Activated T-cell treated with anti-CD3 and anti-CD28 coated beads, Interleukin-2, amount 50 U/mL, for 48 hours (primary cell): Measurements from ENCODE around the gene NEDD8.

Source experiments
- DNase-seq, 2 experiments: peaks; one replicate each; pipeline ENCODE4 v3.0.0-alpha.2; 2020

NEDD8 gene

DNA sequence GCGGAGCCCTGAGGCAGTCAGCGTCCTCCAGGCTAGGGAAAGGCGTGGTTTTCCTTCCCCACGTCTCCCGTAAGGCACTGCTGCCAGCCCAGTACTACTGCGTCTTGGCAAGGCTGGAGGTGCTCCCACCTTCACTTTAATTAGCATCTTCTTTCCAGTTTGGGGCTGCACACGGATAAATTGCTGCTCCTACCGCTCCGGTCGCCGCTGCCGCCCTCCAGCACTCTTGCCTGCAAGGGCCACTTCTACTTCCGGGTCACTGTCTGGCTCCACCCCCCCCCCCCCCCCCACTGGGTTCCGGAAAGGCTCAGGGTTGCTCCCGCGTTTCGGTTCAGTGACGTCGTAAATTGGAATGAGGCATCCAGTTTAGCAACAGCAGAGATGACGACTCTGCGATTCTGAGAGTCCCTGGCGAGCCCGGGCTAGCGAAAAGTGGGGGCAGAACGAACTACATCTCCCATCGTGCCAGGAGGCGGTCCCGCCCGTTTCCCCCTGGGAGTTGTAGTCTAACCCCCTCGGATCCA lies at the start of gene NEDD8:
NEDD8 (minus strand) TSS at position 247 of the 524 bp plus-strand sequence; CDS start at position 147, 100 bp downstream.
- DNase-seq = peak; percentile 93

GRCh38 chr14:24281636-24282035 lies 49.5 kb upstream of the NEDD8 start:
- no peak for DNase-seq

- no peak for DNase-seq
Measured at GRCh38 chr14:24280797-24281460, 48.8 kb upstream of the NEDD8 start.

- peak; percentile 65 to 68 for DNase-seq
Measured at GRCh38 chr14:24279301-24280186, 47.4 kb upstream of the NEDD8 start.

GRCh38 chr14:24278424-24278823 lies 46.3 kb upstream of the NEDD8 start:
- no peak for DNase-seq

GRCh38 chr14:24277606-24278321 lies 45.6 kb upstream of the NEDD8 start:
- DNase-seq = peak in 1 of 2 experiments; percentile 39

DNA sequence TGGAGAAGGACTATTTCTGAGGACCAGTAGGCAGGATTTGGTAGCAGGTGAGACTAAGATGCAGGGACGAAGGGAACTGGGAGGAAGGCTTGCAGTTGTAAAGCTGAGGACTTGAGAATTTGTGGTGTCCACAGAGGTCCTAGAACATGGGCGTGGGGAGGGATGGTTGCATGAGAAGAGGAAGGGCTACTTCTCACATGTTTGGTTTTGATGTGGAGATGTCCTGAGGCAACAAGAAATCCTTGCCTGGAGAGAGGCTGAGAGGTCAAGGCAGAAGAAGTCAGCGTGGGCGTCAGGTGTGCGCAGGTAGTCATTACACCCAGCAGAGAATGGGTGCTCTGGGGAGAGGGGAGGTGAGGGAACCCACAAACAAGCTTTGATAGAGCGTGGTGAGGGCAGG lies 44.9 kb upstream of the NEDD8 start:
- DNase-seq = no peak

DNA sequence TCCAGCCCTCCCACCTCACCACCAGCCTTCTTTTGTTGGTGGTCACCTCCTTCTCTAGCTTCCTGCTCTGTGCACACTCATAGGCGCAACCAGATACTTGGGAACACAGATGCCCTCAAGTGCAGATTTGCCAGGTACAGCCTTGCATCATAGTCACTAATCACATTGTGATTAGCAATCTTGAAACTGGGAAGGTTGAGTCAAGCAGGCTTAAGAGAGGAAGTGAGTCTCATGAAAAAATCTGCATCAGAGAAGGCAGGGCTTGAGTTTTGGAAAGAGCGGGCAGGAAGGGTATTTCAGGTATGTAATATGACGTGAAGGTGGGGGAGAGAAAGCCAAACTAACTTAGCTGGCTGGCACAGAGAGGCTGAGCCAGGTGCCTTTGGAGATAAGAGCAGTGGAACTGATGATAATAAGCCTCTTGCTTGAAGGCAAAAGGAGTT lies 42.0 kb upstream of the NEDD8 start:
- DNase-seq = peak; percentile 61 to 67

DNA sequence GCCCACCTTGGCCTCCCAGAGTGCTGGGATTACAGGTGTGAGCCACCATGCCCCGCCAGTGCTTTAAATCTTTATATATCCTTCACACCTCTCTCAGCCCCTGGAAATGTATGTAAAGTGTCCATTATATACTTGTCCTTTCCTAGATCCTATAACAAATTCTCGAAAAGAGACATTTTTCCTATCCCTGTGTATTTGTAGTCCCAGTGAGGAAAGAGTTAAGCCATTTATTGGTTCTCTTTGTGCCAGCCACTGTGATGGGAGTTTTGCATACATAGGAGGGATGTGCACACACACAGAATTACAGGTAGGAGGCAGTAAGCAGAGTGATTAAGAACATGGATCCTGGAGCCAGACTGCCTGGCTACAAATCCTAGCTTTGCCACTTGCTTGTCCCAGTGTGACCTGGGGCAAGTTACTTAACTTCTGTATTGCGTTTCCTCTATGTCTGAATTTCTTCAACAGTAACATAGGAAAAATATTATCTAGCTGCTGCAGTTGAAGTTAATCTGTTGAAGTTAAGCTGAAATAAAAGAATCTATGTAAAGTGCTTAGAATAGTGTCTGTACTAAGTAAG lies 41.3 kb upstream of the NEDD8 start:
- no peak for DNase-seq

DNA sequence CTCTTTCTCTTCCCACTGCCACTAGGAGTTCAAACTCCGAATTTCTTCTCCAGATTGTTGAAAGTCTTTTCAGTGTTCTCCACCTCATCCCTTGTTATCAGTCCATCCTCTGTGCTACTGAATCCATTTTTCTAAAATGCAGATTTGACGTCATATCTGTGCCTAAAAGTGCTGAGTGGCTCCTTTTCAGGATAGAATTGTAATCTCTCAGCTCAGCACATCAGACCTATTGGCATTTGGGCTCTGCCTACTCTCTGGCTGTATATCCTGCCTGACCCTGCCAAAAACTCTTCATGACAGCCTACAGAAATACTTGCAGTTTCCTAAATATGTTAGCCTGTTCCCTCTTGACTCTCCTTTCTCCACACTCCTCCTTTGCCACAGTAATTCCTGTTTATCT lies 40.3 kb upstream of the NEDD8 start:
- DNase-seq = no peak

DNA sequence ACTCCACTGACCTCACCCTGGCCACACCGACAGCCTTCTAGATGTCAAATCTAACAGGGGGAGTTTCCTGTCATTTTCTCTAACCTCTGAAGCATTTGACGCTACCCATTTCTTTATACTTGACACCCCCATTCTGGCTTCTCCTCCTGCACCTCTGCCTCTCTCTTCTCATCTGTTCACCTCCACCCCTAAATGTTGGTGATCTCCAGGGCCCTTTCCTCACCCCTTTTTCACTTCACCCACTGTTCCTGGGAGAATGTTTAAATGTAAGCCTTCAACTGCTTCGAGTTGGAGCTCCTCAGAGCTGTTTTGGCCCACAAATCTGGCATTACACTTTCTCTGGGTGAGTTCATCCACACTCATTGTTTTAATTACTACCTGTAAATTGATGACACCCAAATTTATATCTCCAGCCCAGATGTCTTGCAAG lies 39.7 kb upstream of the NEDD8 start:
- no peak for DNase-seq

GRCh38 chr14:24271134-24271833 lies 39.1 kb upstream of the NEDD8 start, which contains the start of gene RABGGTA:
Gene RABGGTA, minus strand, starts transcription at chr14:24271597. Its CDS starts 482 bp downstream, at chr14:24271115.
- peak; percentile 89 to 91 for DNase-seq

DNA sequence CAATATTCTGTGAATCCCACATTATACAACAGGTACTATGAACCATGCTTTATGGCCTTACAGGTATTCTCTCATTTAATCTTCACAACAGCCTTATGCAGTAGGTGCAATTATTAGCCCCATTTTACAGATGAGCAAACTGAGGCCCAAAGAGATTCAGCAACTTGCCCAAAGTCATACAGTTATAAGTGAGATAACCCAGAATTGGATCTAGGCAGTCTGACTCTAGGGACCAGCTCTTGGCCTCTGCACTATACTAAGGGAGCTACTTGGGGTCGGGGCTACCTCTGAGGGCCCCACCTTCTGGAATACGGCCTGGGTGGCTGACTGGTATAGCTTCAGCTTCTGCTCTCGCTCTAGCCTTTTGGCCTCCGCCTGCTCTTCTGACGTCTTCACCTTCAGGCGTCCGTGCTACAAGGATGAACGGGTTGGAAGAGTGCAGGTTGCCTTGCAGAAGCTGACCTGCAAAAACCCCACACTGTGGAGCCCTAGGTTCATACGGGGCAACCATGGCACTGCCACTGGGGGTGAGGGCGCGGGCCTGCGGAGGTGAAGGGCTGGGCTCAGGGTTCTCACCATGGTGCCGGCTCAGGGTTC lies 38.5 kb upstream of the NEDD8 start:
- DNase-seq = no peak

- DNase-seq = no peak
Measured at GRCh38 chr14:24269910-24270536, 37.9 kb upstream of the NEDD8 start.

DNA sequence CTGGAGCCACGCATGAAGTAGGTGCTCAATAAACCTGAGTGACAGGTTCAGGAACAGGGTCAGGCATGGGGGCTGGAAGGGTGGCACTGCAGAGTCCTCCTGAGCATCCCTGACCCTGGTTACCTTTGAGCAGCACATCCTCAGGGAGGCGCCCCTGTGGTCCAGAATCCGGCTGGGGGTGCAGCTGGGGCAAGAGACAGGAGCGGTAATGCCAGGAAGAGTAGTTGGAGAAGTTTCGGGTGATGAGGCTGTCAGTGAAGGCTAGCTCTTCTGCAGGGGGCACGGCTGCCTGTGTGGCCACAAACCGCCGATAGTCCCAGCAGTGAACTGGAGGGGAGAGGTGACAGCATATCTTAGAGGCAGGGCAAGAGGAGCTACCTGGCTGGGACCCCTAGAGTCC lies 37.2 kb upstream of the NEDD8 start:
- DNase-seq = no peak

DNA sequence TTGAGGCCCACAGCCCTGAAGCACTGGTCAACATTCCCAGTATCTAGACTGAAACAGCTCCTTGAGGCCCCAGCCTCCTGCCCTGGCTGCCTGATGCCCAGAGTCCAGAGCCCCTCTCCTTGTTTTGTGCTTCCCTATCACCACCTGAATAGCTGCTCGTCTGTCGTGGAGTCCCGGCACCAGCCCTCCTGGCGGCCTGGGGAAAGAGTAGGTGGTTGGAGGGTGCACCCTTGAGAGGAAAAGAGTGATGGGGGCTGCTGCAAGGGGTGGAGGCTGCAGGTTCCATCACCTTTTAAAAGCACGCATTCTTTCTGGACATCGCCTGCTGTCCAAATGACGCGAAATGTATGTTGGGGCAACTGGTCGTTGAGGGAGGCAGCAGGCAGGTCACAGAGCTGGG lies 36.1 kb upstream of the NEDD8 start:
- DNase-seq = no peak

DNA sequence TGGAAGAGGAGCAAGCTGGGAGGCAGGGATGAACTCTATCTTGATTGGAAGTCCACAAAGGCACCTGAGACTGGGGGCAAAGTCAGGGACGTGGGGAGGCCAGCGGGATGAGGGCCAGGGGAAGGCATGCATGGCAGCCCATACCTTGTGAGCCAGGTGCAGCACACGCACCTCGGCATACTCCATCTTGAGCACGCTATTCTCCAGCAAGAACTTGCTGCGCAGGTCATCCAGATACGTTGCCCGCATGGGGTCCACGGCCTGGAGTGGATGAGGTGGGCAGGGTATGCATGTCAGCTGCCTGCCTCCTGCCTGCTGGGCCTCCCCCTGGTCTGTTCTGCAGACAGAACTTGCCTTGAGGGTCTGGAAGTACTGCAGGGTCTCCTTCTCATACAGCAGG lies 35.3 kb upstream of the NEDD8 start:
- DNase-seq = no peak

DNA sequence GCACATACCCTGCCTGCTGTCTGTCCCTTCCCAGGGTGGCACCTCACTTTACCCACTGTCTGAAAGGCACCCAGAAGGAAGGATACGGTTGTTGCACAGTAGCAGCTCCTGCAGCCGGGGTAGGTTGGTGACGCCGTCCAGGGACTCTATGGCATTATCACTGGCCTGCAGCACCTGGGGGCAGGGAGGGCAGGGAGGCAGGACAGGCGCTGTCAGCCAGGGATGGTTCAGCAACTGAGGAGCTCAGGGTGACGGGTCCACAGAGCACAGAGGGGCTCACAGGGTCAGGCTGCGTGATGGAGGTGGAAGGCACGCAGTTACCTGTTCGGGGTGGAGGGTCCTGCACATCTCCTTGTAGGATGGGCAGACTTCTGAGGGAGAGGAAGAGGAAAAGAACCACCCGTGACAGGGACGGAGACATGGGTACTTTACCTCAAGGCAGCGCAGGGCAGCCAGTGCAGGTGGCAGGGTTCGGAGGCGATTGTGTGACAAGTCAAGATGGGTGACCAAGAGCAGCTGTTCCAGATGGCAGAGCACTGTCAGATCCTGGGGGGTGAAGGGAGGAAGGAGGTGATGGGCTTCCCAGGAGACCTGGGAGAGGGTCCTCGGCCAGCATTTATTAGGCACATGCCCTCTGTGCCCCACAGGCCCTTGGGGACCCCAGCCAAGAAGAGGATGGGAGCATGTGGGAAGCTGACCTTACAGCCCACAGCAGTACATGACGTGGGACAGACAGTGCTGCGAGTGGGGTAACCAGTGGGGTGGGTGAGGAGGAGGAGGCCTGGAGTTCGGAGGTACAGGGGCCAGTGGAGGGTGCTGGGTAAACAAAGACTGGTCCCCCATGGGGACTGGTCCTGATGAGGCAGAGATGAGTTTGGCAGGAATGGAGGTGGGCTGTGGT lies 34.4 kb upstream of the NEDD8 start:
- no peak for DNase-seq

- DNase-seq = no peak
Measured at GRCh38 chr14:24264298-24264697, 32.1 kb upstream of the NEDD8 start.

- DNase-seq = no peak
Measured at GRCh38 chr14:24263848-24264247, 31.7 kb upstream of the NEDD8 start.
